Adrenal gland (tissue), 12 donors: ENCODE measurements around the gene SHISA5. TPM values are rescaled to one million over a fixed set of nuclear protein-coding genes. Genes with fewer than 3 reads are reported as not detected.

Experiments used
- DNase-seq, 7 donors: peaks; one replicate each; pipeline ENCODE4 v3.0.0-alpha.2; 2019 to 2020
- H3K27ac ChIP-seq, 5 donors: fragments of 200-600 bp; sonication (generic) in 4 of 5; 1 replicate in 3 of 5; 2 replicates in 2 of 5; pipeline versions ENCODE4 v1.5.1 to v1.8.0; 2016 to 2020; ENCODE audit warnings: mild to moderate bottlenecking in 1 of 5
- H3K27me3 ChIP-seq: fragments of 200-600 bp; 2 replicates; pipeline ENCODE4 v1.8.0; 2021
- H3K36me3 ChIP-seq, 2 donors: fragments of 200-600 bp; replicated peaks in 1 of 2; 1 replicate in 1 of 2; 2 replicates in 1 of 2; pipeline versions ENCODE4 v1.5.1 to v1.8.0; 2018 to 2022
- H3K4me1 ChIP-seq, 2 donors: fragments of 200-600 bp; replicated peaks in 1 of 2; 1 replicate in 1 of 2; 2 replicates in 1 of 2; pipeline versions ENCODE4 v1.5.1 to v1.8.0; 2018 to 2021
- H3K4me3 ChIP-seq, 4 donors: fragments of 200-600 bp; sonication (generic) in 3 of 4; one replicate each; pipeline ENCODE4 v1.5.1; 2016 to 2018
- H3K9me3 ChIP-seq, 3 donors: fragments of 200-600 bp; sonication (generic) in 1 of 3; replicated peaks in 1 of 3; 1 replicate in 2 of 3; 2 replicates in 1 of 3; pipeline versions ENCODE4 v1.5.1 to v1.8.0; 2016 to 2021
- CTCF ChIP-seq, 6 experiments: fragments of 450-650 bp in 4 of 6; fragments of 200-600 bp in 2 of 6; sonication (generic) in 1 of 6; IDR thresholded peaks; 1 replicate in 5 of 6; 2 replicates in 1 of 6; pipeline versions ENCODE4 v1.5.1 to v1.8.0; 2016 to 2021; ENCODE audit warnings: antibody characterized with exemption in 6 of 6, mild to moderate bottlenecking in 2 of 6, moderate library complexity in 1 of 6
- POLR2A ChIP-seq, 2 donors: fragments of 450-650 bp; IDR thresholded peaks; one replicate each; pipeline ENCODE4 v1.6.1; 2017; ENCODE audit warnings: antibody characterized with exemption in 2 of 2, mild to moderate bottlenecking in 2 of 2, moderate library complexity in 1 of 2
- WGBS, 4 donors: extraction: QIAGEN DNeasy Blood & Tissue Kit in 2 of 4; methylation state at CpG; one replicate each; pipeline versions ENCODE4 v1.1.5 to v1.1.7; 2013 to 2017; 5-methylcytosine and 5-hydroxymethylcytosine counted together
- intact Hi-C, 2 donors: fragments of 100-400 bp; cut with DNase I; formaldehyde crosslinking; loops; one replicate each; pipeline versions ENCODE4 v1.14.1 to v1.15.0; 2022 to 2023
- polyA plus RNA-seq, 3 donors: library from polyadenylated mRNA; stranded (reverse); fragments of 200-250 nt in 2 of 3; fragments of 350-450 nt in 1 of 3; fragmentation: Illumina TruSeq in 1 of 3; extraction: RNeasy Lipid Tissue Mini Kit (QIAGEN cat#74804) in 1 of 3; gene quantifications; one replicate each; pipeline ENCODE4 v1.2.3, GENCODE V29; 2013 to 2014
- total RNA-seq, 9 donors: library from RNA; depleted of rRNA in 4 of 9; stranded (reverse); fragments of >200 nt in 4 of 9; fragments of 120-200 nt in 1 of 9; fragmentation: NEBNext Ultra II Directional in 1 of 9; extraction: Animal tissue kit (Norgen Biotek cat#: 25700) in 1 of 9; gene quantifications; one replicate each; pipeline versions ENCODE4 v1.1.0 to v1.2.4, GENCODE V29; 2013 to 2023
- donor health status: healthy with polysubstance abuse.
- donor health status: Bipolar disorder and iron deficiency.
- donor health status: DM: yes; HTN: yes; CAD: no.
- donor health status: DM: no; HTN: no; CAD: no.
- donor health status: DM: no; HTN: no; CAD: no.
- donor health status: DM: yes; HTN: yes; CAD: no.

Gene SHISA5
- total and polyA plus RNA-seq, 12 donors = 77.2 to 167 (median 128) TPM

- peak overlapping the region in 1 of 5 donors; percentile 34 for H3K27ac ChIP-seq
- no peaks in the 10 kb centered on the region for H3K27me3 ChIP-seq
- DNase-seq = no peak
- TF ChIP-seq POLR2A (IDR thresholded peaks at IDR 0.05) (no peak), CTCF (IDR thresholded peaks at IDR 0.05) (no peak)
- intact Hi-C loops = no loop called here
- peaks cover 7 to 19% of the 10 kb centered on the region in 2 donors for H3K4me1 ChIP-seq
- H3K36me3 ChIP-seq = no peaks in the 10 kb centered on the region
- no peaks in the 10 kb centered on the region for H3K9me3 ChIP-seq
- no peak overlapping the region for H3K4me3 ChIP-seq
- WGBS, 4 donors = 64 to 73% (median 68%) methylated on average over 5 to 11 of the region's 11 CpGs
Measured at GRCh38 chr3:48426401-48426909, 77.5 kb downstream of the SHISA5 start.

- no peak for DNase-seq
- TF ChIP-seq POLR2A (IDR thresholded peaks at IDR 0.05) = no peak
- no peak for TF ChIP-seq CTCF (IDR thresholded peaks at IDR 0.05)
- peaks cover 7 to 19% of the 10 kb centered on the region in 2 donors for H3K4me1 ChIP-seq
- 70 to 75% (median 73%) methylated on average over 12 to 13 of the region's 13 CpGs for WGBS, 4 donors
- H3K9me3 ChIP-seq = no peaks in the 10 kb centered on the region
- H3K27me3 ChIP-seq = no peaks in the 10 kb centered on the region
- no peak overlapping the region for H3K4me3 ChIP-seq
- H3K36me3 ChIP-seq = no peaks in the 10 kb centered on the region
- intact Hi-C loops = no loop called here
- H3K27ac ChIP-seq = peak overlapping the region in 2 of 5 donors; percentile 8 to 34
Measured at GRCh38 chr3:48425281-48425812, 78.6 kb downstream of the SHISA5 start.

GRCh38 chr3:48423883-48424695 is 79.9 kb downstream of the SHISA5 start:
- H3K27ac ChIP-seq = no peak overlapping the region
- no peaks in the 10 kb centered on the region for H3K27me3 ChIP-seq
- no peak for DNase-seq
- no peaks in the 10 kb centered on the region for H3K9me3 ChIP-seq
- 80 to 92% (median 88%) methylated on average over 8 to 27 of the region's 27 CpGs for WGBS, 4 donors
- no peaks in the 10 kb centered on the region for H3K36me3 ChIP-seq
- no peak for TF ChIP-seq POLR2A (IDR thresholded peaks at IDR 0.05)
- TF ChIP-seq CTCF (IDR thresholded peaks at IDR 0.05) = no peak
- no peak overlapping the region for H3K4me3 ChIP-seq
- peaks cover 3 to 12% of the 10 kb centered on the region in 2 donors for H3K4me1 ChIP-seq
- intact Hi-C loops = no loop called here

GRCh38 chr3:48423241-48423882 is 80.6 kb downstream of the SHISA5 start:
- H3K36me3 ChIP-seq = peaks cover 0 to under 1% of the 10 kb centered on the region in 2 donors
- DNase-seq = no peak
- H3K27ac ChIP-seq = no peak overlapping the region
- no peaks in the 10 kb centered on the region for H3K9me3 ChIP-seq
- H3K4me1 ChIP-seq = peaks cover 0 to 8% of the 10 kb centered on the region in 2 donors
- TF ChIP-seq POLR2A (IDR thresholded peaks at IDR 0.05) = no peak
- TF ChIP-seq CTCF (IDR thresholded peaks at IDR 0.05) = no peak
- 80 to 93% (median 90%) methylated on average over 7 to 25 of the region's 25 CpGs for WGBS, 4 donors
- intact Hi-C loops = no loop called here
- H3K27me3 ChIP-seq = no peaks in the 10 kb centered on the region
- no peak overlapping the region for H3K4me3 ChIP-seq
